NCI-H1417 (cell line): Measurements from ENCODE around the gene MRPS27.
"Not testable (repeated sequence)": the region's sequence is repeated elsewhere in the genome, so short reads cannot be mapped to it uniquely, and the experiment has no call there.

Experiments
- DNase-seq, 3 experiments: peaks; one replicate each; lab custom pipeline; 2025; lab: John Stamatoyannopoulos, UW

MRPS27 gene

GRCh38 chr5:72202331-72202825, 117.7 kb downstream of the MRPS27 start:
- DNase-seq, result no peak

DNA sequence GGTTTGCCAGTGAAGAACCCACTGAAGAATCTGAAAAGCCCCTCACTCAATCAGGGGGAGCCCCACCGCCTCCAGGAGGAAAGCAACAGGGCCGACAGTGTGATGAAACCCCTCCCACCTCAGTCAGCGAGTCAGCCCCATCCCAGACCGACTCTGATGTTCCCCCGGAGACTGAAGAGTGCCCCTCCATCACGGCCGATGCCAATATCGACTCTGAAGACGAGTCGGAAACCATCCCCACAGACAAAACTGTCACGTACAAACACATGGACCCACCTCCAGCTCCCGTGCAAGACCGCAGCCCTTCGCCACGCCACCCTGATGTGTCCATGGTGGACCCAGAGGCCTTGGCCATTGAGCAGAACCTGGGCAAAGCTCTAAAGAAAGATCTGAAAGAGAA, 120.4 kb downstream of the MRPS27 start:
- no peak for DNase-seq

GRCh38 chr5:72197393-72197792, 122.6 kb downstream of the MRPS27 start:
- DNase-seq, result no peak

DNA sequence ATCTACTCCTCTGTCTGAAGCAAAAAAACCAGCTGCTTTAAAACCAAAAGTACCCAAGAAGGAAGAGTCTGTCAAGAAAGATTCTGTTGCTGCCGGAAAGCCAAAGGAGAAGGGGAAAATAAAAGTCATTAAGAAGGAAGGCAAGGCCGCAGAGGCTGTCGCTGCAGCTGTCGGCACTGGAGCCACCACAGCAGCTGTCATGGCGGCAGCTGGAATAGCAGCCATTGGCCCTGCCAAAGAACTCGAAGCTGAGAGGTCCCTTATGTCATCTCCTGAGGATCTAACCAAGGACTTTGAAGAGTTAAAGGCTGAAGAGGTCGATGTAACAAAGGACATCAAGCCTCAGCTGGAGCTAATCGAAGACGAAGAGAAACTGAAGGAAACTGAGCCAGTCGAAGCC, 124.5 kb downstream of the MRPS27 start:
- DNase-seq, result no peak

DNA sequence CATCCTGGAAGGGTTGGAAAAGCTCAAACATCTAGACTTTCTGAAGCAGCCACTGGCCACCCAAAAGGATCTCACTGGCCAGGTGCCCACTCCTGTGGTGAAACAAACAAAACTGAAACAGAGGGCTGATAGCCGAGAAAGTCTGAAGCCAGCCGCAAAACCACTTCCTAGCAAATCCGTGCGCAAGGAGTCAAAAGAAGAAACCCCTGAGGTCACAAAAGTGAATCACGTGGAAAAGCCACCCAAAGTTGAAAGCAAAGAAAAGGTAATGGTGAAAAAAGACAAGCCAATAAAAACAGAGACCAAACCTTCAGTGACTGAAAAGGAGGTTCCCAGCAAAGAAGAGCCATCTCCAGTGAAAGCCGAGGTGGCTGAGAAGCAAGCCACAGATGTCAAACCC, 125.2 kb downstream of the MRPS27 start:
- no peak for DNase-seq

- no peak for DNase-seq
Measured at GRCh38 chr5:72191404-72191803, 128.6 kb downstream of the MRPS27 start.

DNA sequence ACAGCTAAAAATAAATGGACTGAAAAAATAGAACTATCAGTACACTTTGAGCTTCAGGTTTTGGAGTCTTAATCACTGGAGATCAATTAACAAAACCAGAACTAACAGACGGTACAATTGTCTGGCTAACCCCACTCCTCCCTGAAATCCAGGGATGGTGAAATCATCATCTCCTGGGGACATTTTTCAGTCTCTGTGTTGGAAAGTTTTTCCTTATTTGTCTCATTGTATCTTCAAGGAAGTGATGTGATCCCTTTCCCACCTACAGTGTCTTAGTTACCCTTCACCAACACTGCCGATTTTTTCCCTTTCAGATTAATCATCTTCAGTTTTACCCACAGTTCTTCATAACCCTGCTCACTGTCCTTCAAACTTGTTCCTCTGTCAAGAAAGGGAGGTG, 130.9 kb downstream of the MRPS27 start:
- no peak for DNase-seq

GRCh38 chr5:72188166-72188565, 131.9 kb downstream of the MRPS27 start:
- no peak for DNase-seq

- DNase-seq, result no peak
Measured at GRCh38 chr5:72187388-72188075, 132.5 kb downstream of the MRPS27 start.

GRCh38 chr5:72185496-72186329, 134.3 kb downstream of the MRPS27 start:
- peak in 1 of 3 experiments; percentile 40 for DNase-seq

DNA sequence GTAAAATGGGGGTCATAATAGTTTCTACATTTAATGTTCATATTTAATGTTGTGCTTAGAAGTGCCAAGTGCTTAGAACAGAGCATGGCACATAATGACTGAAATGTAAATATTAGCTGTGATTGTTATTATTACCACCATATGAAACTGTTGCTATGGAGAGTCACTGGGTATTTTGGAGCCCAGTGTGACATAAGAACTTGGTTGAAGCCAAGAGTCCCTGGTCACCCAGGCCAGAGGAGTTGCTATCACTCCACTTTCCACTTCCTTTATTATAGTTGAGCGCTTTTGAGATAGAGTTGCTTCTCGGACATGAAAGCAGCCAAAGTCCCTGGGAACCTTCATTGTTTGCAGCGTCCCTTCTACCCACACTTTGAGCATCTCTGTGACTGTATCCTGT, 135.6 kb downstream of the MRPS27 start:
- peak in 1 of 3 experiments; percentile 13 for DNase-seq

GRCh38 chr5:72183101-72183520, 136.9 kb downstream of the MRPS27 start:
- peak in 1 of 3 experiments; percentile 11 for DNase-seq

GRCh38 chr5:72182686-72183085, 137.4 kb downstream of the MRPS27 start:
- DNase-seq, result no peak

DNA sequence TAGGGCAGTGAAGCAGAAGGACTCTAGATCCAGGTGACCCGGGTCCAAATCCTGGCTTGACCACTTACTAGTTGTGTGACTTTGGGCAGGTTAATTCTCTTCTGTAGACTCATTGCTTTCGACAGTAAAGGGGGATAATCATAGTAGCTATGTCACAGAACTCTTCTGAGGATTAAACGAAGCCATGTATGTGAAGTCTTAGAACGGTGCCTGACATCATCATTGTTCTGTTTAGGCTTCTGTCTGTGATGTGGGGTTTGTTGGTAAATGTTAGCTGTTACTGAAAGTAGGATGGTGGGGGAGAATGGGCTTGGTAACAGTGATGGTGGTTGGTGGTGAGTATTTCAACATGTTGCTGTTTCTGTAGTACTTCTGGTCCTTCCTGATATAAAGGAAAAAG, 139.1 kb downstream of the MRPS27 start:
- no peak for DNase-seq

- DNase-seq, result no peak
Measured at GRCh38 chr5:72179816-72180440, 140.1 kb downstream of the MRPS27 start.

DNA sequence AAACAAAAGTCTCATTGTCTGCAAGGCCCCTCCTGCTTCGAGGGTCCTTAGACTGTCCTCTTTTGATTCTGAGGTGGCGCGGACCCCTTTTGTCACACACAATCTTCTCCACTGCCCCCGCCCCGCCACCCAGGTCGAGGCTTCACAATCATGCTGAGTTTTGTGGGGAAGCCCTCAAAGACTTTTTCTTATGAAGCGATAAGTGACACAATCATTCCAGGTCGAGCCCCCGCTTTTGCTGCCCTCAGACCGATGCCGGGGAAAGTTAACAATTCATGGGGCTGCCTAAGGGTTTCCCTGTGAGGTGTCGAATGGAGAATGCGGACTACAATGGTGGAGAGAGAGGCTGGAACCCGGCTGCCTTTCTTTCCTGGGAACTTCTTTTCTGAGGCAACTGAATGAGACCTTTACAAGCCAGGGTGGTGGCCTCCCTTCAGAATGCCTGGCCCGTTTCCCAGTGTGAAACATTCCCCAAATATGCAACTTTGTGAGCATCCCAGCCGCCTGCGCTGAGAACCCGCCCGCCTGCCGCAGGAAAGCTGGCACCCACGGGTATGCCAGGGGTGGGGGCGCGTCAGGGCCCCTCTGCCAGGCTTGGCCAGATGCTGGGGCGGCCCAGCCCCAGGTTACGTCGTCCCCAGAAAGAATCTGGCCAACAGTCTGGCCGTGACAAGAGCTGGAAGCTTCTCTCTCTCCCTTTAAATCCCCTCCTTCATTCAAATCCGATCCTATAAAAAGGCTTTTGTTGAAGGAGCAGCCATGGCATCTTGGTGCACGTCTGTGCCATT, 140.8 kb downstream of the MRPS27 start:
- no peak for DNase-seq

DNA sequence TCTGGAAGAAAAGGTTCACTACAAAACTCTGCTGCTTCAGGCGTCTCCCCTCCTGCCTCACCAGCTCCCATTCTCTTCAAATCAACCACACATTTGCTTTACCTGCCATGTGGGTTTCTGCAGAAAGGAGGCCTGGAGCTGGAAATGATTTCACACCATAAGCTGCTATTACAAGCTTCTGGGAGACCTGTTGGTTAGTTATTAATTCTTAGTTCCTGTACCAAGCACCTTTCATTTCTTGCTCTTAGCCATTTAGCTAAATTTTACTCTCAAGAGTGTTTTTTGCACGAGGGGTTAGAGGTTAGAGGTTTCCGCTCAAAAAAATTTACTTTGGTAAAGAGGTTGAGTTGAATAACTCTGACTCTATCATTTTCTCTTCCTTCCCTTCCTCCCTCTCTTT, 142.5 kb downstream of the MRPS27 start:
- no peak for DNase-seq

- no peak for DNase-seq
Measured at GRCh38 chr5:72172786-72173185, 147.3 kb downstream of the MRPS27 start.

GRCh38 chr5:72171667-72172066, 148.4 kb downstream of the MRPS27 start:
- no peak for DNase-seq

DNA sequence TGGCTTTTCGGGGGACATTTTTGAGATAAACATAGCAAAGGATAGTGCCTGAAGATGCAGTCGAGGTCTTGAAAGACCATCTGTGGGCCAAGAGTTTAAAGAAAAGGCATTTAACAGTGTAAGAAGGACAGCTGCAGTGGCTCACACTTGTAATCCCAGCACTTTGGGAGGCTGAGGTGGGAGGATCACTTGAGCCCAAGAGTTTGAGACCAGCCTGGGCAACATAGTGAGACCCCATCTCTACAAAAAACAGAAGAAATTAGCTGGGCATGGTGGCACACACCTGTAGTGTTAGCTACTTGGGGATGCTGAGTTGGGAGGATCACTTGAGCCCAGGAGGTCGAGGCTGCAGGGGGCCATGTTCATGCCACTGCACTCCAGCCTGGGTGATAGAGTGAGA, 148.9 kb downstream of the MRPS27 start:
- not testable (repeated sequence) for DNase-seq

- DNase-seq, result no peak
Measured at GRCh38 chr5:72170101-72170500, 149.9 kb downstream of the MRPS27 start.
